HAP-1 (cell line): ENCODE results near the gene RALB.

ENCODE experiments used
- DNase-seq, 2 experiments: peaks; one replicate each; pipeline ENCODE4 v3.0.0-alpha.2; 2016 to 2020; ENCODE audit warnings: low spot score in 2 of 2
- H3K27me3 ChIP-seq: fragments of 250-450 bp; sonication (Bioruptor Pico); 2 replicates; pipeline ENCODE4 v1.5.1; 2020; ENCODE audit warnings: low read depth, mild to moderate bottlenecking, moderate library complexity
- H3K36me3 ChIP-seq: fragments of 250-450 bp; sonication (Bioruptor Pico); replicated peaks from 2 replicates; pipeline ENCODE4 v1.5.1; 2020; ENCODE audit warnings: mild to moderate bottlenecking
- H3K4me1 ChIP-seq: fragments of 250-450 bp; sonication (Bioruptor Pico); 2 replicates; pipeline ENCODE4 v1.5.1; 2020; ENCODE audit warnings: mild to moderate bottlenecking
- H3K4me3 ChIP-seq: fragments of 250-450 bp; sonication (Bioruptor Pico); 2 replicates; pipeline ENCODE4 v1.5.1; 2020; ENCODE audit warnings: mild to moderate bottlenecking, moderate library complexity
- H3K9me3 ChIP-seq: fragments of 250-450 bp; sonication (Bioruptor Pico); 2 replicates; pipeline ENCODE4 v1.5.1; 2020; ENCODE audit warnings: mild to moderate bottlenecking, moderate library complexity
- in situ Hi-C: fragments of 300-500 bp; cut with MboI; formaldehyde crosslinking; loops from 3 replicates; pipeline ENCODE4 v1.14.3; 2020; ENCODE audit warnings: low sequenced_read_pairs, inconsistent platforms, mixed read lengths

RALB gene

DNA sequence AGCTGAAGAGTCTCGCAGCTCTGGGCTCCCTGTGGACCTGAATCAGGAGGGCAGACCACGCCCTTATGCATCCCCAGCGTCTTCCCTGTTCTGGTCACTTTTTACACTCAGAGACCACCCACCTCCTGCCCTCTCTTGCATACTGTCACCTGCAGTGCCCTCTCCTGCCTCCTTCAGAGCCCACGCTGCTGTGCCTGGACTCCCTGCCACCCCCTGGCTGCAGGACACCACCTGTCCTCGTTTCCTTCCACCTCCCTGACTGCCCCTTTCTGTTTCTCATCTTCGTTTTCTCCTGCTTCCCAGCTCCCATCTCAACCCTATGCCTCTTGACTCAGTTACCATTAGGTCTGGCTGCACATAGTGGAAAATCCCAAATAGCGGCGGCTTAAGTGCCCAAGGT, 84.1 kb downstream of the RALB start:
- Histone ChIP-seq H3K27me3 (no peaks in the 10 kb centered on the region; the same call in 1 of the 2 replicates), H3K9me3 (no peaks in the 10 kb centered on the region), H3K4me3 (no peak overlapping the region), H3K4me1 (no peaks in the 10 kb centered on the region), H3K36me3 (no peaks in the 10 kb centered on the region)
- in situ Hi-C loops: no loop called here
- no peak for DNase-seq

DNA sequence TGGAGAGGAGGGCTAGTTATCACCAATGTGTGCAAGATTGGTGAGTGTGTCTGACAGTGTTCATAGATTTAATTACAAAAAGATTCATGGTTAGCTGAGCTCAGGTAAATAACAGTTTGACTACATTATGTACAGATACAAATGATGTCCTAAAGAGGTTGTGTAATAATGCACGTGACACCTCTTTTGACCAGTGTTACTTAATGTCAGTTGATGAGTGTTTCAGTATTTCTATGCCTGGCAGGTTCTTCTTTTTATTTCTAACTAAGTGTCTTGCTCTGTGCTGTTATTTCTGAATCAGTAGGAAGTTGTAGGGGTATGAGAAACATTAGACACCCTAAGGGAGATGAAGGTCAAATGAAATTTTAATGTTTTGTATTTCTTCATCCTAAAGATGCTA, 85.4 kb downstream of the RALB start:
- DNase-seq: no peak
- Histone ChIP-seq H3K9me3 (no peaks in the 10 kb centered on the region), H3K36me3 (no peaks in the 10 kb centered on the region), H3K4me1 (no peaks in the 10 kb centered on the region), H3K27me3 (peaks cover 3% of the 10 kb centered on the region), H3K4me3 (no peak overlapping the region)
- in situ Hi-C loops: no loop called here

DNA sequence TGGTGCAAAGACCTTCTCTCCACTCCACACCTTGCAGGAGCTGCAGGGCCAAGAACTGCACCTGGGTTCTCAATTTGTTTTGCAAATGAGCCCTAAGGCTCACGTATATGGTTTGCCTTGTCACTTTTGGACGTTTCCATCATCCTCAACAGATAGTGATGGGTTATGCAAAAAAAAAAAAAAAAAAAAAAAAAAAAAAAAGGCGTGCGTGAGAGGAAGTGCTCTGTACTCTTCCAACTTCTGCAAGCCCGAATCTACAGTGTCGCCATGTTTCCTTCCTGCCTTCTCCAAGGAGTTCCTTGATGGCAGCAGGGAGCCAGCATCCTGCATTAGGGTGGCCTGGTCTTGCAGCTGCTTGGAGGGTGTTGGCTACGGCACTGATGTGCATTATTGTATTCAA, 89.3 kb downstream of the RALB start:
- in situ Hi-C loops: loop anchor here (5.0 to 10.0 kb wide), 2 partner anchors 193 to 335 kb away; no protein-coding TSS in a partner anchor
- H3K36me3 ChIP-seq: no peaks in the 10 kb centered on the region
- H3K4me1 ChIP-seq: 0 out of 2 replicates have a peak, but pooled peaks cover 2% of the 10 kb centered on the region
- peaks cover 22% of the 10 kb centered on the region for H3K27me3 ChIP-seq
- no peaks in the 10 kb centered on the region for H3K9me3 ChIP-seq
- no peak overlapping the region for H3K4me3 ChIP-seq
- DNase-seq: no peak

DNA sequence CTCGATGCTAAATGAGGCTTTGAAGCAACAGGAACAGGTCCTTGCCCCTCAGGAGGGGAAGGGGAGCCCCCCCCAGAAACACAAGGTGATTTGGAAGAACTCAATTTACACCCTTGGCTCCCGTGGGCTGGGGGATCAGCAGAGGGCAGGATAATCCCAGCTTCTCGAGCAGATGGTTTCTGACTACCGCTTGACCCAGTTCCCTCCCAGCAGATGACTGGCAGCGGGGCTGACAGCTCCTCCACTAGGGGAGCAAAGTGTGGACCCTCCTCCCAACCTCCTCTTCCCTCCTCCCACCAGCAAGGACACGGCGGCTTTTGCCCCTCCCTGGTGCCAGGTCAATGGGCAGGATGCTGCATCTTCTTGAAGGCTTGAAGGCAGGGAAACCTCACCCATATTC, 89.8 kb downstream of the RALB start:
- H3K4me1 ChIP-seq: 0 out of 2 replicates have a peak, but pooled peaks cover 2% of the 10 kb centered on the region
- H3K27me3 ChIP-seq: peaks cover 24% of the 10 kb centered on the region
- in situ Hi-C loops: loop anchor here (5.0 to 10.0 kb wide), 2 partner anchors 192 to 335 kb away; no protein-coding TSS in a partner anchor
- no peak overlapping the region for H3K4me3 ChIP-seq
- DNase-seq: no peak
- no peaks in the 10 kb centered on the region for H3K36me3 ChIP-seq
- no peaks in the 10 kb centered on the region for H3K9me3 ChIP-seq

DNA sequence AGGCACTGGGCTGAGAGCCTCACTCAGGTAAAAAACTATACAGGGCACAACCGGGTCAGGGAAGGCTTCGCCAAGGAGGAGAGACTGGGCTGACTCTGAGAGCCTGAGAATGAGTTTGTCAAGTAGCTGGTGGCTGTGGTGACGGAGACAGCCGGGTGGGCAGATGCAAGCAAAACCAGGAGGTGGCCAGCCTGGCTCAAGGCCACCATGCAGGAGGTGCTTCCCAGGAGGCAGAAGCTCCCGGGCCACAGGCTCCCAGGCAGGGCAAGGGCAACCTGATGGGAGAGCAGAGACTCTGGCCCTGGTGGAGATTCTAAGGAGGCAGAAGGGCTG, 90.4 kb downstream of the RALB start:
- in situ Hi-C loops: loop anchor here (5.0 to 10.0 kb wide), 2 partner anchors 192 to 334 kb away; no protein-coding TSS in a partner anchor
- Histone ChIP-seq H3K4me3 (no peak overlapping the region), H3K9me3 (no peaks in the 10 kb centered on the region), H3K4me1 (0 out of 2 replicates have a peak, but pooled peaks cover 2% of the 10 kb centered on the region), H3K27me3 (peaks cover 24% of the 10 kb centered on the region), H3K36me3 (no peaks in the 10 kb centered on the region)
- no peak for DNase-seq

DNA sequence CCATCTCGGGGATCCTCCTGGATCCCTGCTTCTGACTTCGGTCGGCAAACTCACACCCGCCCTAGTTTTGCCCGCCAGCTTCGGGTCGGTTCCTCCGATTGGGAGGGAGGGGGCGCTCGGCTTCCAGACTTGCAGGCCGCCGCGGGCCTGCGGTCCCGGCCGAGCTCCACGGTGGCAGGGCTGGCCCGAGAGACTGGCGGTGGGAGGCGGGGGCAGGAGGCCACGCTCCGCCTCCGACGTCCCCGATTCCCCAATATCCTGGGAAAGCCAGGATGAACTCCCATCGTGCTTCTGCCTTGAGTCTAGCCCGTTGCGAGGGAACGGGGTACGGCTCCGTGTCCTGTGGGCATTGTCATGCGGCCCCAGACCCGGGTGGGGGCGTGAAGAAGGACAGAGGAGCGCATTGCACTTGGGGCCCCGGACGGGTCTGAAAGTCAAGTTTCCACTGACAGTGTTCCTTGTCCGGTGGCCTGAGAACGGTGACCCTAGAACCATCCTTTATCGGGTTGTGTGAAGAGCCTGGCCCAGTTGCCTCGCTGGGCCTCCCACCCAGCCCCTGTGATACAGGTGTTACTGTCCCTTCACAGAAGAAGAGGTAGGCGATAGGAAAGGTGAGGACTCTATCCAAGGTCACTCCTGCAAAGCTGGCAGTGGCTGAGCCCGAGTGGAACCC, 90.9 kb downstream of the RALB start:
- H3K27me3 ChIP-seq: peaks cover 24% of the 10 kb centered on the region
- in situ Hi-C loops: loop anchor here (5.0 to 10.0 kb wide), 2 partner anchors 191 to 334 kb away; no protein-coding TSS in a partner anchor
- no peak overlapping the region for H3K4me3 ChIP-seq
- peak; percentile 72 to 90 for DNase-seq
- no peaks in the 10 kb centered on the region for H3K36me3 ChIP-seq
- H3K4me1 ChIP-seq: 0 out of 2 replicates have a peak, but pooled peaks cover 2% of the 10 kb centered on the region
- H3K9me3 ChIP-seq: no peaks in the 10 kb centered on the region
